ENCODE results near the gene SAFB.

Gene SAFB

GRCh38 chr19:5628919-5629481 is 6.1 kb downstream of the SAFB start:
- DNase-seq: no peak

- no peak for DNase-seq
These were observed 8.8 kb downstream of the SAFB start for GRCh38 chr19:5631567-5632240.

GRCh38 chr19:5632241-5632612 is 9.3 kb downstream of the SAFB start:
- DNase-seq: no peak

GRCh38 chr19:5632657-5633056 is 9.8 kb downstream of the SAFB start:
- DNase-seq: no peak

GRCh38 chr19:5635427-5635826 is 12.5 kb downstream of the SAFB start:
- DNase-seq: no peak

GRCh38 chr19:5637971-5638370 is 15.1 kb downstream of the SAFB start:
- no peak for DNase-seq

GRCh38 chr19:5641171-5641570 is 18.3 kb downstream of the SAFB start:
- no peak for DNase-seq

GRCh38 chr19:5642204-5642603 is 19.3 kb downstream of the SAFB start:
- DNase-seq: no peak

GRCh38 chr19:5643060-5643459 is 20.2 kb downstream of the SAFB start:
- no peak for DNase-seq

- DNase-seq: no peak
These were observed 21.2 kb downstream of the SAFB start for GRCh38 chr19:5644037-5644436.

GRCh38 chr19:5645409-5645808 is 22.5 kb downstream of the SAFB start:
- DNase-seq: no peak

GRCh38 chr19:5646703-5647102 is 23.8 kb downstream of the SAFB start:
- no peak for DNase-seq

- DNase-seq: no peak
These were observed 25.6 kb downstream of the SAFB start for GRCh38 chr19:5648464-5648863.

GRCh38 chr19:5651361-5651760 is 28.5 kb downstream of the SAFB start:
- no peak for DNase-seq

GRCh38 chr19:5652261-5652660 is 29.4 kb downstream of the SAFB start:
- DNase-seq: no peak

- no peak for DNase-seq
These were observed 32.0 kb downstream of the SAFB start for GRCh38 chr19:5654931-5655330.

- no peak for DNase-seq
These were observed 32.5 kb downstream of the SAFB start for GRCh38 chr19:5655412-5655811.

- no peak for DNase-seq
These were observed 38.6 kb downstream of the SAFB start for GRCh38 chr19:5661483-5661882.

- DNase-seq: no peak
These were observed 41.0 kb downstream of the SAFB start for GRCh38 chr19:5663904-5664303.

- no peak for DNase-seq
These were observed 41.6 kb downstream of the SAFB start for GRCh38 chr19:5664515-5664914.

GRCh38 chr19:5665781-5666513 is 43.1 kb downstream of the SAFB start:
- DNase-seq: no peak

GRCh38 chr19:5666921-5667610 is 44.2 kb downstream of the SAFB start:
- DNase-seq: no peak

GRCh38 chr19:5667751-5668271 is 44.9 kb downstream of the SAFB start:
- DNase-seq: no peak

GRCh38 chr19:5669212-5669611 is 46.3 kb downstream of the SAFB start:
- no peak for DNase-seq

Data from NCI-H510A (cell line).